Measurements from ENCODE around the gene REEP5. TPM values are rescaled to one million over a fixed set of nuclear protein-coding genes. Genes with fewer than 3 reads are reported as not detected.

The REEP5 gene
- total and polyA plus RNA-seq, 7 donors = 35.5 to 83.6 (median 76.7) TPM

- Histone ChIP-seq H3K27ac (no peak overlapping the region), H3K9me3 (no peaks in the 10 kb centered on the region), H3K36me3 (ENCODE audit: insufficient read depth in 1 of 2, low read depth in 1 of 2) (peaks cover 19 to 93% of the 10 kb centered on the region in 2 donors), H3K4me3 (no peak overlapping the region), H3K4me1 (peaks cover 4% of the 10 kb centered on the region), H3K27me3 (ENCODE audit: insufficient read depth in 3 of 3, low read length in 2 of 3) (no peaks in the 10 kb centered on the region)
- intact Hi-C loops (cut with DNase I) = loop anchor here in 1 of 2 donors (2.0 kb wide), 1 partner anchor 60 kb away; no protein-coding TSS in a partner anchor
- DNase-seq (no peak), ATAC-seq (no peak)
- TF ChIP-seq CTCF (IDR thresholded peaks at IDR 0.05) = no peak
- 85 to 87% (median 86%) methylated on average over 4 of the region's 4 CpGs for WGBS, 3 donors
These were observed 43.3 kb downstream of the REEP5 start for GRCh38 chr5:112878760-112879159.

- no peaks in the 10 kb centered on the region for H3K27me3 ChIP-seq (ENCODE audit: insufficient read depth in 3 of 3, low read length in 2 of 3)
- 68 to 96% (median 68%) methylated on average over 4 of the region's 4 CpGs for WGBS, 3 donors
- no peaks in the 10 kb centered on the region for H3K9me3 ChIP-seq
- no peak for TF ChIP-seq CTCF (IDR thresholded peaks at IDR 0.05)
- H3K36me3 ChIP-seq (ENCODE audit: insufficient read depth in 1 of 2, low read depth in 1 of 2) = peaks cover 13 to 90% of the 10 kb centered on the region in 2 donors
- H3K4me1 ChIP-seq = peaks cover 4% of the 10 kb centered on the region
- H3K27ac ChIP-seq = no peak overlapping the region
- no peak overlapping the region for H3K4me3 ChIP-seq
- DNase-seq = no peak
- no peak for ATAC-seq
- intact Hi-C loops (cut with DNase I) = loop anchor here in 1 of 2 donors (2.0 kb wide), 1 partner anchor 61 kb away; no protein-coding TSS in a partner anchor
These were observed 43.9 kb downstream of the REEP5 start for GRCh38 chr5:112878101-112878500.

GRCh38 chr5:112876362-112876761 lies 45.7 kb downstream of the REEP5 start:
- no peak for TF ChIP-seq CTCF (IDR thresholded peaks at IDR 0.05)
- Histone ChIP-seq H3K4me1 (peaks cover 4% of the 10 kb centered on the region), H3K27ac (no peak overlapping the region), H3K36me3 (ENCODE audit: insufficient read depth in 1 of 2, low read depth in 1 of 2) (peaks cover 6 to 79% of the 10 kb centered on the region in 2 donors), H3K9me3 (no peaks in the 10 kb centered on the region), H3K4me3 (no peak overlapping the region), H3K27me3 (ENCODE audit: insufficient read depth in 3 of 3, low read length in 2 of 3) (no peaks in the 10 kb centered on the region)
- ATAC-seq = no peak
- WGBS, 3 donors = 54 to 59% (median 56%) methylated on average over 2 of the region's 2 CpGs
- intact Hi-C loops (cut with DNase I) = no loop called here
- no peak for DNase-seq

GRCh38 chr5:112870966-112871365 lies 51.1 kb downstream of the REEP5 start:
- Histone ChIP-seq H3K27ac (no peak overlapping the region), H3K36me3 (ENCODE audit: insufficient read depth in 1 of 2, low read depth in 1 of 2) (peaks cover 0 to 80% of the 10 kb centered on the region in 2 donors)

More at GRCh38 chr5:112870966-112871365, 51.1 kb downstream of the REEP5 start:
- Histone ChIP-seq H3K27me3 (ENCODE audit: insufficient read depth in 3 of 3, low read length in 2 of 3) (no peaks in the 10 kb centered on the region), H3K4me1 (no peaks in the 10 kb centered on the region), H3K4me3 (no peak overlapping the region), H3K9me3 (no peaks in the 10 kb centered on the region)
- no peak for DNase-seq
- 61 to 80% (median 63%) methylated on average over 3 of the region's 3 CpGs for WGBS, 3 donors
- no peak for ATAC-seq
- no peak for TF ChIP-seq CTCF (IDR thresholded peaks at IDR 0.05)
- intact Hi-C loops (cut with DNase I) = no loop called here

Data from psoas muscle (tissue), 8 donors.